ENCODE data around the gene ELMOD1. TPM values are rescaled to one million over a fixed set of nuclear protein-coding genes. Genes with fewer than 3 reads are reported as not detected.

Gene ELMOD1
- total RNA-seq, result not detected in 2 replicates
- long read RNA-seq, result 0 reads

- Mint-ChIP-seq H3K36me3 (ENCODE audit: unreplicated experiment) (no peaks in the 10 kb centered on the region), H3K4me1 (ENCODE audit: unreplicated experiment) (peaks cover 18% of the 10 kb centered on the region), H3K27ac (ENCODE audit: unreplicated experiment) (no peak within 1 kb of the TSS), H3K27me3 (ENCODE audit: unreplicated experiment) (peaks cover 93% of the 10 kb centered on the region), H3K4me3 (ENCODE audit: unreplicated experiment) (peak within 1 kb of the TSS; percentile 76), H3K9me3 (ENCODE audit: unreplicated experiment) (no peaks in the 10 kb centered on the region)
- no peak for DNase-seq (ENCODE audit: extremely low spot score, unreplicated experiment)
- TF ChIP-seq CTCF (IDR thresholded peaks at IDR 0.05), result peak; percentile 30
Measured at GRCh38 chr11:107590460-107591377, at the start of gene ELMOD1. Gene ELMOD1, plus strand, starts transcription at chr11:107591147. Its CDS starts 27,043 bp downstream, at chr11:107618190.

- no peak for TF ChIP-seq CTCF (IDR thresholded peaks at IDR 0.05)
- no peaks in the 10 kb centered on the region for H3K27me3 Mint-ChIP-seq (ENCODE audit: unreplicated experiment)
- H3K4me3 Mint-ChIP-seq (ENCODE audit: unreplicated experiment), result no peak overlapping the region
- H3K9me3 Mint-ChIP-seq (ENCODE audit: unreplicated experiment), result no peaks in the 10 kb centered on the region
- DNase-seq (ENCODE audit: extremely low spot score, unreplicated experiment), result no peak
- peaks cover 14% of the 10 kb centered on the region for H3K4me1 Mint-ChIP-seq (ENCODE audit: unreplicated experiment)
- H3K27ac Mint-ChIP-seq (ENCODE audit: unreplicated experiment), result peak overlapping the region; percentile 45
- peaks cover 11% of the 10 kb centered on the region for H3K36me3 Mint-ChIP-seq (ENCODE audit: unreplicated experiment)
Measured at GRCh38 chr11:107545101-107545514, 45.8 kb upstream of the ELMOD1 start.

GRCh38 chr11:107547961-107548360, 43.0 kb upstream of the ELMOD1 start:
- Mint-ChIP-seq H3K36me3 (ENCODE audit: unreplicated experiment) (peaks cover 15% of the 10 kb centered on the region), H3K9me3 (ENCODE audit: unreplicated experiment) (no peaks in the 10 kb centered on the region), H3K4me3 (ENCODE audit: unreplicated experiment) (no peak overlapping the region), H3K4me1 (ENCODE audit: unreplicated experiment) (peaks cover 14% of the 10 kb centered on the region), H3K27me3 (ENCODE audit: unreplicated experiment) (no peaks in the 10 kb centered on the region), H3K27ac (ENCODE audit: unreplicated experiment) (no peak overlapping the region)
- no peak for DNase-seq (ENCODE audit: extremely low spot score, unreplicated experiment)
- no peak for TF ChIP-seq CTCF (IDR thresholded peaks at IDR 0.05)

- H3K4me1 Mint-ChIP-seq (ENCODE audit: unreplicated experiment), result peaks cover 12% of the 10 kb centered on the region
- H3K4me3 Mint-ChIP-seq (ENCODE audit: unreplicated experiment), result no peak overlapping the region
- no peak for DNase-seq (ENCODE audit: extremely low spot score, unreplicated experiment)
- H3K9me3 Mint-ChIP-seq (ENCODE audit: unreplicated experiment), result no peaks in the 10 kb centered on the region
- peaks cover 18% of the 10 kb centered on the region for H3K36me3 Mint-ChIP-seq (ENCODE audit: unreplicated experiment)
- TF ChIP-seq CTCF (IDR thresholded peaks at IDR 0.05), result peak; percentile 82
- H3K27me3 Mint-ChIP-seq (ENCODE audit: unreplicated experiment), result no peaks in the 10 kb centered on the region
- no peak overlapping the region for H3K27ac Mint-ChIP-seq (ENCODE audit: unreplicated experiment)
Measured at GRCh38 chr11:107549253-107549953, 41.5 kb upstream of the ELMOD1 start.

GRCh38 chr11:107549954-107550285, 41.0 kb upstream of the ELMOD1 start:
- peaks cover 8% of the 10 kb centered on the region for H3K4me1 Mint-ChIP-seq (ENCODE audit: unreplicated experiment)
- no peak for DNase-seq (ENCODE audit: extremely low spot score, unreplicated experiment)
- no peak for TF ChIP-seq CTCF (IDR thresholded peaks at IDR 0.05)
- H3K4me3 Mint-ChIP-seq (ENCODE audit: unreplicated experiment), result no peak overlapping the region
- peaks cover 18% of the 10 kb centered on the region for H3K36me3 Mint-ChIP-seq (ENCODE audit: unreplicated experiment)
- H3K9me3 Mint-ChIP-seq (ENCODE audit: unreplicated experiment), result no peaks in the 10 kb centered on the region
- H3K27me3 Mint-ChIP-seq (ENCODE audit: unreplicated experiment), result no peaks in the 10 kb centered on the region
- H3K27ac Mint-ChIP-seq (ENCODE audit: unreplicated experiment), result no peak overlapping the region

Data from osteocyte (in vitro differentiated cells).